ENCODE data around the gene MYDGF.

DNA sequence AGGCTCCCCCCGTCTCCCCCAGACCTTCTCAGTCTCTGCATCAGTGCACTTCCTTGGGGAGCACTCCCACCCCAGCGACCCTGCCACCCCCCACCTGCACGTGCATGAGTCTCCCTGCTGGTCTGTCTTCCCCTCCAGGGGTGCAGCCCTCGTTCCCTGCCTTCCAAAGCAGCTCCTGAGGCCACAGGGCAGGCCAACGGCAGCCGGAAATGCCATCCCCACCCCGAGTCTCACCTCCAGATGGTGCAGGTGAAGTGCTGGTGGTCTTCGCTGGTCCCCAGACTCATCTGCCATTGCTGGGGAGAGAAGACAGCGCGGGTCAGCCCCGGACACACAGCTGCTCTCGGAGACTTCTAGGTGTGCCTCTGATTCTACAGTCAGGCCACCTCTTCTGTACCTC is 5.5 kb downstream of the MYDGF start:
- TF ChIP-seq, protein P1, sequence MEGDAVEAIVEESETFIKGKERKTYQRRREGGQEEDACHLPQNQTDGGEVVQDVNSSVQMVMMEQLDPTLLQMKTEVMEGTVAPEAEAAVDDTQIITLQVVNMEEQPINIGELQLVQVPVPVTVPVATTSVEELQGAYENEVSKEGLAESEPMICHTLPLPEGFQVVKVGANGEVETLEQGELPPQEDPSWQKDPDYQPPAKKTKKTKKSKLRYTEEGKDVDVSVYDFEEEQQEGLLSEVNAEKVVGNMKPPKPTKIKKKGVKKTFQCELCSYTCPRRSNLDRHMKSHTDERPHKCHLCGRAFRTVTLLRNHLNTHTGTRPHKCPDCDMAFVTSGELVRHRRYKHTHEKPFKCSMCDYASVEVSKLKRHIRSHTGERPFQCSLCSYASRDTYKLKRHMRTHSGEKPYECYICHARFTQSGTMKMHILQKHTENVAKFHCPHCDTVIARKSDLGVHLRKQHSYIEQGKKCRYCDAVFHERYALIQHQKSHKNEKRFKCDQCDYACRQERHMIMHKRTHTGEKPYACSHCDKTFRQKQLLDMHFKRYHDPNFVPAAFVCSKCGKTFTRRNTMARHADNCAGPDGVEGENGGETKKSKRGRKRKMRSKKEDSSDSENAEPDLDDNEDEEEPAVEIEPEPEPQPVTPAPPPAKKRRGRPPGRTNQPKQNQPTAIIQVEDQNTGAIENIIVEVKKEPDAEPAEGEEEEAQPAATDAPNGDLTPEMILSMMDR (IDR thresholded peaks at IDR 0.05), result no peak
- TF ChIP-seq POLR2A (IDR thresholded peaks at IDR 0.05), result no peak

Measured in adrenal gland (tissue), 5 donors.